HG03469 (cell line): ENCODE measurements around the gene PBX3.

Source experiments
- ATAC-seq: cut with Tn5 transposase; IDR thresholded peaks from one replicate; pipeline ENCODE4 v1.9.1; 2021; ENCODE audit warnings: mild to moderate bottlenecking, moderate library complexity, moderate number of reproducible peaks; ENCODE audit not compliant: unreplicated experiment

Gene PBX3

GRCh38 chr9:125748446-125749099 is 1.4 kb downstream of the PBX3 start:
- ATAC-seq, result no peak

- no peak for ATAC-seq
Measured at GRCh38 chr9:125749287-125749935, 2.2 kb downstream of the PBX3 start.

DNA sequence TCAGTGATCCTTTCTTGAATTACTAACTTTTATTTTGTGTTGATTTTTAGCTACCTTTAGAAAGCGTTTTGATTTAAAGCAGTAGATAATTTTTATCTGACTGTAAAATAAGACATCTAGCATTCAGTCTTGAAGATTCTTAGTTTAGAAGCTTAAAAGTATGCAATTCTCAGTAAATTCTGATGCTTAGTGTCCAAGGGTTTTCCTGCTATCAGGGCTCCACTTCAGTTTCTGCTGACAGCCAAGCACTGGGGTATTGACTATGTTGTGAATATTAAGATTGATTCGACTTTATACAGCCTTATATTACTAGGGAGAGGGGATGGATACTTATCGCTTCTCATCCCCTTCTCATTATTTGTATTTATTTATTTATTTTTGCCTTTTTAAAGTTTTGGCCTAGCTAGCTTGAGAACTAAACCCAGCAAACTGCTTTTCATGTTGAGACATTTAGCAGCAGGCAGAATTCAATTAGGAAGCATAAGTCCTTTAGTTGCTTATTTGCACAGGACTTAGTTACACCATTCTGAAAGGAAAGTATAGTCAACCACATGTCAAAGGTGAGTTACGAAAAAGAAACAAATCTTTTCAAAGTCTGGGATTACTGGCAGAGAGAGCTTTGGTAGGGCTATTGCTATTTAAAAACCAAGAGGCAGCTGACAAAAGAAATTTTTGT is 2.9 kb downstream of the PBX3 start:
- ATAC-seq, result no peak

DNA sequence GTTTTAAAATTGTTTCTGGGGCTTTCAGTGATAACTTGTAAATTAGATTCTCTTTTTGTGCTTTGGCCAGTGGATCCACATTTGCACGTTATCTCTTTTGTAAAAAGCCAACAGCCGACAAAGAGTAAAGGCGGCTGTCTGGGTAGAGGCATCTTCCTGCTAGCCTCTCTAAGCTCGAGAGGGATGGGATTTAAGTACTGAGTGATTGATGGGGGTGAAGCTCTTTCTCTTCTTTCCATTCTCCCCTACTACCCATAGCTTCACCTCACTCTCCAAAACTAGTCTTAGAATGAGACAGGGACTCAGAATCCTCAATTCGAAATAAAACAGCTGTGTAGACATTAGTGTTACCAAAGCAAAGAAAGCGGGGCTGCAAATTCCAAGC is 3.4 kb downstream of the PBX3 start:
- ATAC-seq, result no peak

DNA sequence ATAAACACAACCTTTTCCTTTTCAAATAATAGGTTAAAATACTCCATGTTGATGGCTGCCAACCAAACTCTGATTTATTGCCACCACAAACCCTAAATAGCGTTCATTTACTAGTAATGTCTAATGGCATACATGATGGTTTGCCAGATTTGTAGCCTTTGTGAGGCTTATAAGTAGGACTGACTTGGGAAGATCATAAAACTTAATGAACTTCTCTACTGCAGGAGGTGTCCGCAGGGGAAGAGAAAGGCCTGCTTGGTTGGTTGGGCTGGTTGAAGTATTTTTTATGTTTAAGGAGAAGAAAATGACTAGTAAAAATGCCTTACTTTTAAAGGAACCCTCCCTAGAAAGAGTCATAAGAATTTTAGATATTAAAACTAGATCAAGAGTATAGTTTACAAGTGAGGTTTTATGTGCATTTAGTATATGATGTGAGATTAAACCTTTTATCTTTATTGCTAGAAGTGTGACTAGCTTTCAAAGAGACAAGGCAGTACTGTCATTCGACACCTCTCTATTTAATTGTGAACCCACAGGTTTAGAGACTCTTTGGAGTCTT is 5.0 kb downstream of the PBX3 start:
- ATAC-seq, result no peak

- ATAC-seq, result no peak
Measured at GRCh38 chr9:125754096-125754495, 6.9 kb downstream of the PBX3 start.

DNA sequence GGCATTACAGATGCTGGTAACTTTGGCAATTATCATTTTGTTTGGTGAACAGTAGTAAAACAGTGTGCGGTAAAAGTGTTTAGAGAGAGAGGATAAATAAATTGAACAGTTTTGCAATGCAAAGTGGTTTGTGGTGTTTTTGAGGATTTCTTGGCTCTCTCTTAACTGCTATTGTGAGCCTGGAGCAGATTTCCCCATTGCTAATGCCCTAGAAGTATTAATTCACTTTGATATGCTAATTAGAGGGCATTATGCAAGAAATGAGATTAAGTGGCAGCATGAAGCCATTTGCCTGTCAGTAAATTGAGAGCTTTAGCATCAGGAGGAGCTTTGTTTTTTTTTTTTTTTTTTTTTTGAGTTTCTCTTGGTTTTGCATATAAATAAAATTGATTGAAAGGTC is 8.2 kb downstream of the PBX3 start:
- no peak for ATAC-seq

- ATAC-seq, result no peak
Measured at GRCh38 chr9:125756518-125756917, 9.3 kb downstream of the PBX3 start.

DNA sequence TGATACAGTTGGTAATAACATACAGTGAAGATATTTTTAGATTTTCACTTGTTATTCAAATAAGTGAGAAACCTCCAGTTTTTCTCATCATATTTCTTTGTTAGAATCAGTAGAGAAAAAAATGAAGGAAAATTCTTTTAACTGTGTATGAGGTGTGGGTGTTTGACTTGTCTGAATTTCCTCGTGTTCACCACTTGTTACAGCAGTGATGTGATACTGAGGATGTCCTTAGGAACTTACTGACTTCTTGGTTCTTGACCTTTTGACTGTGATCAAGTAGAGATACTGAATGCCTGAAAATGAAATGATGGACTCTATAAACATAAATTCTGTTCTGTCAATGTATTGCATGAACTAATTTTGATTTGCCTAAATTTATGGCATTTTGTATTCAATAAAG is 10.7 kb downstream of the PBX3 start:
- ATAC-seq, result no peak

- ATAC-seq, result no peak
Measured at GRCh38 chr9:125758986-125759763, 12.0 kb downstream of the PBX3 start.

- ATAC-seq, result no peak
Measured at GRCh38 chr9:125759764-125760129, 12.6 kb downstream of the PBX3 start.

GRCh38 chr9:125760537-125760936 is 13.4 kb downstream of the PBX3 start:
- no peak for ATAC-seq

DNA sequence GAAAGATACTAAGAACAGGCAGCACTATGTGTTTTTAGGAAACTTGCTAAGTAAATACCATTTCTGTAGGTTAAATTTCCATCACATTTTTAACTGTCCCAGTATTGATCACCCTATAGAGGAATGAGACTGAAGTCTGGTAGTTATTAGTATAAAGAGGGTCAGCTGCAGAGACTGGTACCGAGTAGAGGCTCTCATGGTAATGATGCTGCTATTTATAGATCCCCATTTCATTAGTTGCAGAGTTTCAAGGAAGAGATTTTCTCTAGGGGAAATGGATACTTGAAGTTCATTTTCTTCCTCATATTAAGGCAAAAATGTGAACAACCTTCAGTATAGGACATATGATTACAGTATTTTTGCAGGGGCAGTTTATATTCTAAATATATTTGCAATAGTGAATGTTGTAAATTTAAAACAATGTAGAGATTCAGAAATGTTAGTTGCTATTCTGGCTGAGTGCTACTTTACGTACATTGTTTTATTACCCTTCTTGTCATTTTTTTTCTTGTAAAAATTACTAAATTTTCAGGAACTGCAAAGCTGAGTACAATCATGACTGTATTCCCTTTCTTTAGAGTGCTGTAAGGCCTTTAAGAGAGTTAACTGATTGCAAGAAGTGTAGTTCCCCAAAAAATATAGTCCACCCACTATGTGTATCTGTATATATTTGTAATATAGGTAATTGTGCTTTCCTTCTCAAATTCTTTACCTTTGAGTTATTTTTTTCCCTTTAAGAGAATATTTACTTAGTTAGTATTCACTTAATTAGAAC is 14.7 kb downstream of the PBX3 start:
- no peak for ATAC-seq

GRCh38 chr9:125763394-125763801 is 16.2 kb downstream of the PBX3 start:
- no peak for ATAC-seq

DNA sequence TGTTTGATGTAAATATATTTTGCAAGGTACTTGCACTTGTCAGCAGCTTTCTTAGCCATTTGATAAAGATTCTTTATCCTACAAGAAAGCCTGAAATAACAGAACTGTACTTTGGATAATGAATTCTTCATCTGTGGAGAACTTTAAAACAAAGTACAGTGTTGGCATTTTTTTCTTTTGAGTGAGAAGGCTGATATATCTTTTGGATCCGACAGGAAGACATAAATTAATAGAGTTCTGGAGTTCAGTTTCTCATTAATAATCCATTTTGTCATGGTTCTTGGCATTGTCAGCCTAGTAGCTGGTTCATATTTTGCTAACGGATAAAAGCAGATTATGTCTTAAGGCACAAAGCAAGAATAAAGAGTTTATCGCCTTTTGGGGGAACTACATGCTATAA is 17.0 kb downstream of the PBX3 start:
- ATAC-seq, result no peak

GRCh38 chr9:125766468-125767221 is 19.5 kb downstream of the PBX3 start:
- ATAC-seq, result no peak

- ATAC-seq, result no peak
Measured at GRCh38 chr9:125767349-125767748, 20.2 kb downstream of the PBX3 start.

DNA sequence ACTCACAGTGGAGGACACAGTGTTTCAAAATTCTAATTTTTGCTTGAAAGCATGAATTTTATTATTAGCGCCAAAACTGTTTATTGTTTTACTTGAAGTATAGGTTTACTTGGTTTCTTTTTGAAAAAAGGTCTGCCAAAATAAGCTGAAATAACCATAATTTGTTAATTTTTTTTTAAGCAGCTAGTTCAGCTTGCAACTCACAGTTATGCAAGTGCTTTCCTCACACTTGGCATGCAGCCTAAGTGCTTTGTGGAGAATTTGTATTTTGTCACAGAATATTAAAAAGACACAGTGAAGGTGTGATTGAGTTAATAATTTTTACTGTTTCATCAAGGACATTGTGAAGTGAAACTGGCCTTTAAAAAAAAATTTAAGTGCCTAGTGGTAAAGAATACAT is 21.6 kb downstream of the PBX3 start:
- ATAC-seq, result no peak

DNA sequence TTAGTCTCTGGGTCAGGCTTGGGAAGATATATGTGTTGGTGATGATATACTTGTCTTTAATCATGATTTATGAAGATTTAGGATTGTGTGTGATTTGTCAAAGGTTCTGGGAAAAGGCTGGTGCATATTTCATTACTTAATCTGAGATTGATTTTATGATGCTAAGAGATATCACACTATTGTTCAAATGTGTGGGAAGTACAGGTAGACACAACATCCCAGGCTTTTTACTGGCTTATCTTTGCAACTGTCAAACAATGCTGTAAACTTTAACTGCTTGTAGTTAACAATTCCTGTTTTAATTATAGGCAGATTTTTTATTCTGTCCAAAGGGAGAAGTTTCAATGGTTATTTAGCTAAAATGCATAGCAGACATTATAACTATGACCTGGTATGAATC is 23.9 kb downstream of the PBX3 start:
- ATAC-seq, result no peak

DNA sequence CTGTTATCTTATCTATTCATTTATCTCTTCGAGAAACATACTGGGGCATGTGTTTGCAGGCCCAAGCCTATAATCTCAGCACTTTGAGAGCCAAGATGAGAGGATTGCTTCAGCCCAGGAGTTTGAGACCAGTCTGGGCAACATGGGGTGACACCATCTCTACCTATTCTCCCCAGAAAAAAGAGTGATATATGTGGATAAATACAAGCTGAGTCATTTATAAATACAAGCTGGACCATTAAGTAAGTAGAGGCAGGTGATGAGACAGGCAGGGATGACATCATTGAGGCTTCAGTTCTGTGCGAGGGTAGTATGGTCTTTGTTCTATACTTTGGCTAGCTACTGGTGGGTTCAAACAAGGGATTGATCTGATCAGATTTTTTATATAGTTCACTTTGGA is 25.6 kb downstream of the PBX3 start:
- ATAC-seq, result no peak
